A549 (cell line): ENCODE measurements around the gene OVOL3. TPM values are rescaled to one million over a fixed set of nuclear protein-coding genes. Genes with fewer than 3 reads are reported as not detected.

Experiments used
- ATAC-seq, 2 experiments: fragments of 200-7000 bp in 1 of 2; fragments of >200 bp in 1 of 2; cut with Nextera tagmentation in 1 of 2; cut with Tn5 transposase in 1 of 2; 3 replicates each; pipeline versions ENCODE4 v1.8.0 to v1.9.1; 2018 to 2020; ENCODE audit warnings: mild to moderate bottlenecking in 1 of 2, moderate library complexity in 1 of 2
- CTCF ChIA-PET: fragments of 300-600 bp; sonication (Branson Sonifier 250); formaldehyde crosslinking; extraction: SDS; loops from one replicate; lab custom pipeline; 2021; ENCODE audit warnings: antibody characterized with exemption, inconsistent platforms; lab: Yijun Ruan, JAX
- POLR2A ChIA-PET: fragments of 350-600 bp; formaldehyde crosslinking; extraction: SDS; loops from one replicate; lab custom pipeline; 2021; ENCODE audit warnings: antibody characterized with exemption, inconsistent platforms; lab: Yijun Ruan, JAX
- DNase-seq, 2 experiments: peaks; one replicate each; pipeline versions ENCODE4 v3.0.0 to v3.0.0-alpha.2; 2011 to 2016; ENCODE audit warnings: low read depth in 1 of 2, low spot score in 1 of 2
- FAIRE-seq: peaks from 2 replicates; lab custom pipeline; 2011; peaks lifted over from hg19 to GRCh38; lab: Jason Lieb, UNC
- H3K27ac ChIP-seq, 2 experiments: fragments of >200 bp; sonication (Bioruptor Twin); formaldehyde crosslinking; 3 replicates each; pipeline ENCODE4 v1.5.1; 2016 to 2017
- H3K4me1 ChIP-seq: fragments of >200 bp; sonication (Bioruptor Twin); formaldehyde crosslinking; 3 replicates; pipeline ENCODE4 v1.6.1; 2016
- H3K4me2 ChIP-seq: fragments of >200 bp; sonication (Bioruptor Twin); formaldehyde crosslinking; 3 replicates; pipeline ENCODE4 v1.6.1; 2016
- H3K4me3 ChIP-seq: fragments of >200 bp; sonication (Bioruptor Twin); formaldehyde crosslinking; 3 replicates; pipeline ENCODE4 v1.5.1; 2016
- H3K9me3 ChIP-seq: fragments of >200 bp; sonication (Bioruptor Twin); formaldehyde crosslinking; 3 replicates; pipeline ENCODE4 v1.6.1; 2016
- BCL3 ChIP-seq: fragments of >200 bp; sonication (Bioruptor Twin); formaldehyde crosslinking; IDR thresholded peaks from 3 replicates; pipeline ENCODE4 v1.6.1; 2016
- CHD2 ChIP-seq: fragments of 150-350 bp; IDR thresholded peaks from 2 replicates; pipeline ENCODE4 v1.6.1; 2014; ENCODE audit warnings: low read length; ENCODE audit not compliant: partially characterized antibody
- ESRRA ChIP-seq: fragments of 150-350 bp; IDR thresholded peaks from 2 replicates; pipeline ENCODE4 v1.6.1; 2014; ENCODE audit warnings: mild to moderate bottlenecking, low read length, borderline replicate concordance
- FOSL2 ChIP-seq, 2 experiments: fragments of 450-650 bp in 1 of 2; fragments of >200 bp in 1 of 2; sonication (Bioruptor Twin) in 1 of 2; formaldehyde crosslinking; IDR thresholded peaks; 2 replicates each; pipeline versions ENCODE4 v1.5.0 to v1.6.1; 2016 to 2020; ENCODE audit warnings: mild to moderate bottlenecking in 1 of 2, moderate library complexity in 1 of 2
- HDAC2 ChIP-seq: fragments of 200-600 bp; sonication (generic); IDR thresholded peaks from 2 replicates; pipeline ENCODE4 v1.6.1; 2016
- HEYL ChIP-seq: fragments of 250-450 bp; sonication (Bioruptor Pico); IDR thresholded peaks from 2 replicates; pipeline ENCODE4 v1.8.0; 2021; ENCODE audit warnings: mild to moderate bottlenecking, moderate library complexity
- HMGXB4 ChIP-seq: fragments of 250-450 bp; sonication (Bioruptor Pico); IDR thresholded peaks from 2 replicates; pipeline ENCODE4 v1.5.0; 2021; ENCODE audit warnings: mild to moderate bottlenecking, moderate library complexity, borderline replicate concordance
- HOXB13 ChIP-seq: fragments of 250-450 bp; sonication (Bioruptor Pico); IDR thresholded peaks from 2 replicates; pipeline ENCODE4 v1.5.0; 2020; ENCODE audit warnings: low read depth, mild to moderate bottlenecking, moderate library complexity
- JUN ChIP-seq, 2 experiments: fragments of >200 bp; sonication (Bioruptor Twin); formaldehyde crosslinking; IDR thresholded peaks; 2 replicates in 1 of 2; 3 replicates in 1 of 2; pipeline ENCODE4 v1.6.1; 2016 to 2017
- JUNB ChIP-seq: fragments of >200 bp; sonication (Bioruptor Twin); formaldehyde crosslinking; IDR thresholded peaks from 2 replicates; pipeline ENCODE4 v1.6.1; 2016
- KDM5A ChIP-seq: fragments of 200-600 bp; sonication (generic); IDR thresholded peaks from 2 replicates; pipeline ENCODE4 v1.6.1; 2016; ENCODE audit warnings: antibody characterized with exemption, mild to moderate bottlenecking
- MAFK ChIP-seq: fragments of 450-650 bp; IDR thresholded peaks from 2 replicates; pipeline ENCODE4 v1.6.1; 2014; ENCODE audit not compliant: partially characterized antibody
- MYC ChIP-seq: IDR thresholded peaks from 2 replicates; pipeline ENCODE4 v1.6.1; 2012; ENCODE audit warnings: mild to moderate bottlenecking, inconsistent platforms, low read length, improper control_type of control experiment, borderline replicate concordance
- NFE2L2 ChIP-seq: fragments of 150-350 bp; conservative IDR thresholded peaks from 2 replicates; pipeline ENCODE4 v1.6.1; 2014; ENCODE audit warnings: low read length
- PBX3 ChIP-seq: IDR thresholded peaks from 2 replicates; pipeline ENCODE4 v1.6.1; 2012
- PHF8 ChIP-seq: fragments of 200-600 bp; sonication (generic); IDR thresholded peaks from 2 replicates; pipeline ENCODE4 v1.6.1; 2016; ENCODE audit warnings: low read depth, mild to moderate bottlenecking, antibody characterized with exemption, moderate library complexity, borderline replicate concordance
- POLR2A ChIP-seq: IDR thresholded peaks from 2 replicates; pipeline ENCODE4 v1.6.1; 2012; ENCODE audit warnings: mild to moderate bottlenecking, low read length
- SREBF2 ChIP-seq: fragments of 450-650 bp; IDR thresholded peaks from 2 replicates; pipeline ENCODE4 v1.6.1; 2014; ENCODE audit warnings: mild to moderate bottlenecking, moderate library complexity
- ZFP36 ChIP-seq: fragments of 450-650 bp; IDR thresholded peaks from 2 replicates; pipeline ENCODE4 v1.6.1; 2014; ENCODE audit warnings: borderline replicate concordance; ENCODE audit not compliant: partially characterized antibody
- WGBS: methylation state at CpG from one replicate; pipeline ENCODE4 v1.1.6; 2017; ENCODE audit errors: missing lambda C conversion rate; 5-methylcytosine and 5-hydroxymethylcytosine counted together
- polyA plus RNA-seq, 4 experiments: library from polyadenylated mRNA; depleted of rRNA in 3 of 4; stranded (reverse); fragments of >200 nt; fragmentation: RNase III in 1 of 4; extraction: RNeasy Plus Mini Kit Qiagen cat#74134 plus additional on column Dnase treatment in 1 of 4; gene quantifications; 2 replicates in 3 of 4; 3 replicates in 1 of 4; pipeline ENCODE4 v1.2.3, GENCODE V29; 2011 to 2017

OVOL3 gene
- polyA plus RNA-seq, 2 of the 4 experiments (the other 2 are of a cell fraction) = 0.14 TPM; not detected in 1

GRCh38 chr19:36115453-36116343 is 4.8 kb downstream of the OVOL3 start, which contains the start of gene TBCB:
TSS of gene TBCB (plus strand) at chr19:36115468. CDS start at chr19:36115561, 93 bp downstream.
- peak; percentile 85 for TF ChIP-seq PHF8
- no peak for TF ChIP-seq SREBF2
- 0 out of 2 replicates have a peak, but pooled peaks have one; percentile 28 for TF ChIP-seq ESRRA
- TF ChIP-seq BCL3 = peak; percentile 10; the same call in 2 of the 3 replicates
- peak; percentile 92 for TF ChIP-seq POLR2A
- peak in 1 of 2 experiments; percentile 69; a peak in 3 of 5 replicates for TF ChIP-seq JUN (IDR thresholded peaks at IDR 0.05)
- no peak for TF ChIP-seq HDAC2
- peak; percentile 28 for TF ChIP-seq CHD2
- peak; percentile 73 for TF ChIP-seq MYC
- TF ChIP-seq, all 56 proteins: peak for 7
- DNase-seq (peak; percentile 56 to 86), ATAC-seq (peak; percentile 55 to 70), FAIRE-seq (no peak)
- POLR2A ChIA-PET = interaction anchor here (0.6 to 3.4 kb wide), 37 partner anchors 9 to 1792 kb away, joined by 3 to 65 read pairs (median 4); partner anchors contain the start of genes ALKBH6, CAPNS1, LIN37 and PSENEN
- H3K4me3 ChIP-seq = peak within 1 kb of the TSS; percentile 75
- WGBS = 7% methylated on average over 49 of the region's 59 CpGs
- CTCF ChIA-PET = interaction anchor here (0.6 to 6.5 kb wide), 10 partner anchors 12 to 92 kb away, joined by 3 to 82 read pairs (median 5); partner anchors contain the start of gene CAPNS1
- no peaks in the 10 kb centered on the region for H3K9me3 ChIP-seq
- H3K27ac ChIP-seq = peak within 1 kb of the TSS; percentile 89 to 91
- peak within 1 kb of the TSS; percentile 86 for H3K4me2 ChIP-seq
- peaks cover 25% of the 10 kb centered on the region for H3K4me1 ChIP-seq

- CTCF ChIA-PET = interaction anchor here (0.7 to 6.5 kb wide), 8 partner anchors 12 to 193 kb away, joined by 3 to 82 read pairs (median 5); partner anchors contain the start of gene CAPNS1
- Histone ChIP-seq H3K4me2 (peak overlapping the region; percentile 82), H3K4me3 (peak overlapping the region; percentile 75), H3K4me1 (peaks cover 25% of the 10 kb centered on the region), H3K27ac (peak overlapping the region; percentile 82 to 91), H3K9me3 (no peaks in the 10 kb centered on the region)
- POLR2A ChIA-PET = interaction anchor here (1.0 to 3.4 kb wide), 5 partner anchors 12 to 61 kb away, joined by 4 to 65 read pairs (median 8); partner anchors contain the start of genes CAPNS1, THAP8 and WDR62
- TF ChIP-seq HOXB13 (CRISPR knock-in tag) (no peak), ZFP36 (peak; percentile 78)
- WGBS = 95% methylated on average over 1 of the region's 1 CpG
- ATAC-seq (no peak), DNase-seq (no peak), FAIRE-seq (peak; percentile 28)
These were observed 5.3 kb downstream of the OVOL3 start for GRCh38 chr19:36116344-36116637.

GRCh38 chr19:36120092-36120983 is 9.4 kb downstream of the OVOL3 start:
- FAIRE-seq (no peak), DNase-seq (no peak), ATAC-seq (no peak)
- WGBS = 86% methylated on average over 26 of the region's 26 CpGs
- Histone ChIP-seq H3K9me3 (no peaks in the 10 kb centered on the region), H3K4me2 (no peak overlapping the region), H3K4me3 (no peak overlapping the region), H3K27ac (no peak overlapping the region), H3K4me1 (peaks cover 16% of the 10 kb centered on the region)
- TF ChIP-seq MAFK (no peak), SREBF2 (no peak), HOXB13 (CRISPR knock-in tag) (no peak), HEYL (no peak), HMGXB4 (no peak), FOSL2 (IDR thresholded peaks at IDR 0.05) (no peak), FOSL2 (CRISPR knock-in tag; IDR thresholded peaks at IDR 0.05) (no peak), KDM5A (no peak), JUNB (no peak), PBX3 (no peak), CHD2 (no peak), NFE2L2 (no peak), MYC (no peak)
- POLR2A ChIA-PET = interaction anchor here (1.4 kb wide), 1 partner anchor 8 kb away, joined by 6 read pairs; no protein-coding TSS in a partner anchor
- CTCF ChIA-PET = interaction anchor here (0.5 to 6.5 kb wide), 9 partner anchors 8 to 1611 kb away, joined by 3 to 82 read pairs (median 4); no protein-coding TSS in a partner anchor
